ENCODE measurements around the gene QKI. TPM values are rescaled to one million over a fixed set of nuclear protein-coding genes. Genes with fewer than 3 reads are reported as not detected.

Gene QKI
- total and polyA plus RNA-seq, 2 donors (not counting 1 experiment from before 2014, with no cell fraction given), result 129 to 224 TPM

- H3K36me3 ChIP-seq (ENCODE audit: control insufficient read depth, insufficient read depth, low read length), result no peaks in the 10 kb centered on the region
- H2AFZ ChIP-seq (ENCODE audit: low read length), result no peak overlapping the region
These were observed 181.7 kb downstream of the QKI start for GRCh38 chr6:163596174-163596573.

GRCh38 chr6:163599136-163599535 lies 184.6 kb downstream of the QKI start:
- TF ChIP-seq EZH2 (IDR thresholded peaks at IDR 0.05; ENCODE audit: low read length, missing control alignments), result no peak
- DNase-seq (ENCODE audit: low read depth in 2 of 2), result no peak
- Histone ChIP-seq H3K27me3 (ENCODE audit: control insufficient read depth, insufficient read depth, low read length) (no peaks in the 10 kb centered on the region), H3K4me3 (replicated peaks in 1 of 4; ENCODE audit: control extremely low read depth in 1 of 4, insufficient read depth in 1 of 4, low read depth in 3 of 4, low read length in 4 of 4) (no peak overlapping the region), H4K20me1 (ENCODE audit: control insufficient read depth, extremely low read depth, insufficient read depth, low read length) (no peaks in the 10 kb centered on the region), H3K27ac (ENCODE audit: insufficient read depth, low read length) (no peak overlapping the region), H3K36me3 (ENCODE audit: control insufficient read depth, insufficient read depth, low read length) (no peaks in the 10 kb centered on the region), H3K4me2 (ENCODE audit: extremely low read depth, insufficient read depth, low read length) (no peak overlapping the region), H3K9ac (ENCODE audit: insufficient read depth, low read length) (no peak overlapping the region), H3K79me2 (ENCODE audit: control insufficient read depth, insufficient read depth, low read length) (no peaks in the 10 kb centered on the region), H3K4me1 (ENCODE audit: control insufficient read depth, extremely low read depth, insufficient read depth, low read length) (no peaks in the 10 kb centered on the region), H3K9me3 (ENCODE audit: control insufficient read depth, insufficient read depth, low read depth, low read length) (no peaks in the 10 kb centered on the region), H2AFZ (ENCODE audit: low read length) (no peak overlapping the region)

More at GRCh38 chr6:163596174-163596573, 181.7 kb downstream of the QKI start:
- Histone ChIP-seq H3K9ac (ENCODE audit: insufficient read depth, low read length) (no peak overlapping the region), H4K20me1 (ENCODE audit: control insufficient read depth, extremely low read depth, insufficient read depth, low read length) (no peaks in the 10 kb centered on the region), H3K79me2 (ENCODE audit: control insufficient read depth, insufficient read depth, low read length) (no peaks in the 10 kb centered on the region), H3K4me3 (replicated peaks in 1 of 4; ENCODE audit: control extremely low read depth in 1 of 4, insufficient read depth in 1 of 4, low read depth in 3 of 4, low read length in 4 of 4) (no peak overlapping the region), H3K27ac (ENCODE audit: insufficient read depth, low read length) (no peak overlapping the region), H3K27me3 (ENCODE audit: control insufficient read depth, insufficient read depth, low read length) (no peaks in the 10 kb centered on the region), H3K4me2 (ENCODE audit: extremely low read depth, insufficient read depth, low read length) (no peak overlapping the region), H3K9me3 (ENCODE audit: control insufficient read depth, insufficient read depth, low read depth, low read length) (no peaks in the 10 kb centered on the region), H3K4me1 (ENCODE audit: control insufficient read depth, extremely low read depth, insufficient read depth, low read length) (no peaks in the 10 kb centered on the region)
- no peak for DNase-seq (ENCODE audit: low read depth in 2 of 2)
- no peak for TF ChIP-seq CTCF (conservative IDR thresholded peaks at IDR 0.05 in 1 of 2, IDR thresholded peaks at IDR 0.05 in 1 of 2; ENCODE audit: low read depth in 1 of 2, low read length in 2 of 2)
- no peak for TF ChIP-seq EZH2 (IDR thresholded peaks at IDR 0.05; ENCODE audit: low read length, missing control alignments)

GRCh38 chr6:163599684-163600083 lies 185.2 kb downstream of the QKI start:
- no peak overlapping the region for H3K4me2 ChIP-seq (ENCODE audit: extremely low read depth, insufficient read depth, low read length)
- H3K4me3 ChIP-seq (replicated peaks in 1 of 4; ENCODE audit: control extremely low read depth in 1 of 4, insufficient read depth in 1 of 4, low read depth in 3 of 4, low read length in 4 of 4), result no peak overlapping the region
- no peaks in the 10 kb centered on the region for H3K79me2 ChIP-seq (ENCODE audit: control insufficient read depth, insufficient read depth, low read length)
- no peaks in the 10 kb centered on the region for H3K4me1 ChIP-seq (ENCODE audit: control insufficient read depth, extremely low read depth, insufficient read depth, low read length)
- H2AFZ ChIP-seq (ENCODE audit: low read length), result no peak overlapping the region
- no peak overlapping the region for H3K9ac ChIP-seq (ENCODE audit: insufficient read depth, low read length)
- no peaks in the 10 kb centered on the region for H3K9me3 ChIP-seq (ENCODE audit: control insufficient read depth, insufficient read depth, low read depth, low read length)
- no peak for DNase-seq (ENCODE audit: low read depth in 2 of 2)
- TF ChIP-seq EZH2 (IDR thresholded peaks at IDR 0.05; ENCODE audit: low read length, missing control alignments), result no peak
- TF ChIP-seq CTCF (conservative IDR thresholded peaks at IDR 0.05 in 1 of 2, IDR thresholded peaks at IDR 0.05 in 1 of 2; ENCODE audit: low read depth in 1 of 2, low read length in 2 of 2), result no peak
- no peaks in the 10 kb centered on the region for H3K27me3 ChIP-seq (ENCODE audit: control insufficient read depth, insufficient read depth, low read length)
- H4K20me1 ChIP-seq (ENCODE audit: control insufficient read depth, extremely low read depth, insufficient read depth, low read length), result no peaks in the 10 kb centered on the region
- H3K27ac ChIP-seq (ENCODE audit: insufficient read depth, low read length), result no peak overlapping the region
- no peaks in the 10 kb centered on the region for H3K36me3 ChIP-seq (ENCODE audit: control insufficient read depth, insufficient read depth, low read length)
